Measurements from ENCODE around the gene IQCK.

GRCh38 chr16:19746561-19746960 lies 28.5 kb downstream of the IQCK start:
- TF ChIP-seq CTCF (IDR thresholded peaks at IDR 0.05) (no peak), POLR2A (IDR thresholded peaks at IDR 0.05) (no peak)

Data from thyroid gland (tissue), 4 donors.